ENCODE measurements around the gene BRAF.

BRAF gene

DNA sequence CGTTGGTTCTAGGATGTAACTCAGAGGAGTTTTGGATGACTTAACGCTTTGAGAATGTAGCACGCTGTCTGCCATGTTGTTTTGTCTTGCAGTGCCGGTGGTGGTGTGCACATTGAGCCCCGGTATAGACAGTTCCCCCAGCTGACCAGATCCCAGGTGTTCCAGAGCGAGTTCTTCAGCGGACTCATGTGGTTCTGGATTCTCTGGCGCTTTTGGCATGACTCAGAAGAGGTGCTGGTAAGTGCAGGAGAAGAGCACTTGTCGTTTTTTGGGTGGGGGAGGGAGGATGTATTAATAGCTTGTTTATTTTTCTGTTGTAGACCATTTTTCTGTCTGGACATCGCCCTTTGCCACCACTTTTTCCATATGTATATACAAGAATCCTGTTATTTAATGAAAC lies 222.0 kb downstream of the BRAF start:
- in situ Hi-C loops (cut with HindIII; ENCODE audit: low sequenced_read_pairs) = no loop called here
- TF ChIP-seq, protein P1, sequence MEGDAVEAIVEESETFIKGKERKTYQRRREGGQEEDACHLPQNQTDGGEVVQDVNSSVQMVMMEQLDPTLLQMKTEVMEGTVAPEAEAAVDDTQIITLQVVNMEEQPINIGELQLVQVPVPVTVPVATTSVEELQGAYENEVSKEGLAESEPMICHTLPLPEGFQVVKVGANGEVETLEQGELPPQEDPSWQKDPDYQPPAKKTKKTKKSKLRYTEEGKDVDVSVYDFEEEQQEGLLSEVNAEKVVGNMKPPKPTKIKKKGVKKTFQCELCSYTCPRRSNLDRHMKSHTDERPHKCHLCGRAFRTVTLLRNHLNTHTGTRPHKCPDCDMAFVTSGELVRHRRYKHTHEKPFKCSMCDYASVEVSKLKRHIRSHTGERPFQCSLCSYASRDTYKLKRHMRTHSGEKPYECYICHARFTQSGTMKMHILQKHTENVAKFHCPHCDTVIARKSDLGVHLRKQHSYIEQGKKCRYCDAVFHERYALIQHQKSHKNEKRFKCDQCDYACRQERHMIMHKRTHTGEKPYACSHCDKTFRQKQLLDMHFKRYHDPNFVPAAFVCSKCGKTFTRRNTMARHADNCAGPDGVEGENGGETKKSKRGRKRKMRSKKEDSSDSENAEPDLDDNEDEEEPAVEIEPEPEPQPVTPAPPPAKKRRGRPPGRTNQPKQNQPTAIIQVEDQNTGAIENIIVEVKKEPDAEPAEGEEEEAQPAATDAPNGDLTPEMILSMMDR (IDR thresholded peaks at IDR 0.05; ENCODE audit: low read depth, low read length, missing control alignments) = no peak
- no peak overlapping the region for H3K4me3 ChIP-seq (ENCODE audit: low read depth, low read length)
- DNase-seq (ENCODE audit: low read depth) = no peak

DNA sequence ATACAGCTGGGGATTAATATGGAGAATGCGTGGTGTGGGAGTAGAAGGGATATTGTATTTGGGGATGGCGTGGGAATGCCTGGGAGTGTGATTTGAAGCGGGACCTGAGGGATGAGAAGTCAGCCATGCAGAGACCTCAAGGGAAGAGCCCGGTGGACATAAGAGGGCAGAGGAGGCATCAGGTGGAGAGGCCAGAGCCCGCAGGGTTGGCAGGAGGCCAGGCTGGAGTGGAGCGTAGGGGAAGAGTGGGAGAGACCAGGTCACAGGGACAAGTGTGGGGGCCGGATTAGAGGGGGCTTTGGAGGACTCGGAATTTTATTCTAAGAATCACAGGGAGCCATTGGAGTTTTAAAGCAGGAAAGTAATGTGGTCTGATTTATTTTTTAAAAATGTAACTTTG lies 226.3 kb downstream of the BRAF start:
- no peak for DNase-seq (ENCODE audit: low read depth)
- TF ChIP-seq, protein P1 (IDR thresholded peaks at IDR 0.05; ENCODE audit: low read depth, low read length, missing control alignments) = no peak
- H3K4me3 ChIP-seq (ENCODE audit: low read depth, low read length) = no peak overlapping the region
- in situ Hi-C loops (cut with HindIII; ENCODE audit: low sequenced_read_pairs) = no loop called here

DNA sequence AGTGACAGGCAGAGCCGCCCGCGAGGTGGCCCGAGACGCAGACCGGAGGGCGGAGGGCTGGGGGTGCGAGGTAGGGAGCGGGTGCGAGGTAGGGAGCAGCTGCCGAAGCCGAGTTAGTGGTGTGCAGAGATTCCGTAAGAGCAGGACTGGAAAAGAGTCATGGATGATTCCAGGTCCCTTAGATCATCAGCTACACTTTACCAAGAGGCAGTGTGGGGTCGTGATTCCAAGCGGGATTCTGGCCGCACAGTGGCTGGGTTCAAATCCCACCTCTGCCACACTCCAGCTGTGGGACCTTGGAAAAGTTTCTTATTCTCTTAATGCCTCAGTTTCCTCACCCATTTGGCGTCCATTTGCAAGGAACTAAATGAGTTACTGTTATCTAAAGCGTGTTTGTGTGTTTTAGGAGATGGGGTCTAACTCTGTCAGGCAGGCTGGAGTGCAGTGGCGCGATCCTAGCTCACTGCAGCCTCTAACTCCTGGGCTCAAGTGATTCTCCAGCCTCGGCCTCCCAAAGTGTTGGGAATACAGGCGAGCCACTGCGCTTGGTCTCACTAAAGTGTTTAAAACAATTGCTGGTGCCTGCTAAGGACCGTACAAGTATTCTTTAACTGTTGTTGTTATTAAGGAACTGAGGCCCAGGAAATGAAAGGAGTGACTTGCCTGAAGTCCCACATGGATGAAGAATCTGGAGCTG lies 227.1 kb downstream of the BRAF start:
- peak overlapping the region; percentile 93 for H3K4me3 ChIP-seq (ENCODE audit: low read depth, low read length)
- TF ChIP-seq, protein P1 (IDR thresholded peaks at IDR 0.05; ENCODE audit: low read depth, low read length, missing control alignments) = no peak
- peak; percentile 3 for DNase-seq (ENCODE audit: low read depth)
- in situ Hi-C loops (cut with HindIII; ENCODE audit: low sequenced_read_pairs) = no loop called here

DNA sequence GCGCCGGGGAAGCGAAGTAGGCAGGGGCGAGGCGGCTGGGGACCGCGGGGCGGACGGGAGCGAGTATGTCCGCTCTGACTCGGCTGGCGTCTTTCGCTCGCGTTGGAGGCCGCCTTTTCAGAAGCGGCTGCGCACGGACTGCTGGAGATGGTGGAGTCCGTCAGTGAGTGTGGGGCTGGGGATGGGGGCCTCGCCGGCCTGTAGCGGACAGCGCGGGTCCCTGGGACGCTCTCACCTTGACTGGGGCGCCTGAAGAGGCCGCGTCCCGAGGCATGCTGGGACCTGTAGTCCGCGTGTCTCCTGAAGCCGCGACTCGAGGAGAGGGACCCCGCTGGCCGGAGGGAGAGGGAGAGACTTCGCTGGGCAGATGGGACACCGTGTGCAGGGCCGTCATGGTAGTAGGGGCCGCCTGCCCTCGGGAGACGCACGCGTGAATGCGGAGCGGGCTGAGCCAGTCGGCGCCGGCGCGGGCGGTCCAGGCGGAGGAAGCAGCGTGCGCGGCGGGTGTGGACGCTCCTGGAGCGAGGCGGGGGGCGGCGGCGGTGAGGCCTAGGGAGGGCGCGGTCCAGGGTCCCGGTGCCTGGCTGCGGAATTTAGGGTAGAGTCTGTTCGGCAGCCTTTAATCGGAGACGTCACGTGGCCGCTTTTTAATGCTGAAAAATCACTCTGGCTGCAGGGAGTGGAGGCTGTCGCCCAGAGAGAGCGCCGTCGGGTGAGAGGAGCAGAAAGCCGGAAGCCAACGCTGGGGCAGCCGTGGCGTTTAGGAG lies 227.9 kb downstream of the BRAF start, which contains the start of gene NDUFB2:
TSS of gene NDUFB2 (plus strand) at position 29 of the 767 bp plus-strand sequence. CDS start at position 66, 37 bp downstream.
- H3K4me3 ChIP-seq (ENCODE audit: low read depth, low read length) = peak within 1 kb of the TSS; percentile 93
- in situ Hi-C loops (cut with HindIII; ENCODE audit: low sequenced_read_pairs) = no loop called here
- DNase-seq (ENCODE audit: low read depth) = peak; percentile 39
- TF ChIP-seq, protein P1 (IDR thresholded peaks at IDR 0.05; ENCODE audit: low read depth, low read length, missing control alignments) = no peak

- DNase-seq (ENCODE audit: low read depth) = peak; percentile 71
- TF ChIP-seq, protein P1 (IDR thresholded peaks at IDR 0.05; ENCODE audit: low read depth, low read length, missing control alignments) = no peak
- peak overlapping the region; percentile 93 for H3K4me3 ChIP-seq (ENCODE audit: low read depth, low read length)
- in situ Hi-C loops (cut with HindIII; ENCODE audit: low sequenced_read_pairs) = no loop called here
These were observed 228.6 kb downstream of the BRAF start for GRCh38 chr7:140696024-140696679.

- in situ Hi-C loops (cut with HindIII; ENCODE audit: low sequenced_read_pairs) = no loop called here
- no peak overlapping the region for H3K4me3 ChIP-seq (ENCODE audit: low read depth, low read length)
- DNase-seq (ENCODE audit: low read depth) = no peak
- TF ChIP-seq, protein P1 (IDR thresholded peaks at IDR 0.05; ENCODE audit: low read depth, low read length, missing control alignments) = no peak
These were observed 229.3 kb downstream of the BRAF start for GRCh38 chr7:140695381-140695780.
